GM12872 (cell line): ENCODE results near the gene TMEM270.

Experiments used
- CTCF ChIP-seq: IDR thresholded peaks from 3 replicates; pipeline ENCODE4 v1.5.1; 2011; ENCODE audit warnings: low read depth, mild to moderate bottlenecking, low read length, moderate library complexity; ENCODE audit not compliant: insufficient read depth

Gene TMEM270

DNA sequence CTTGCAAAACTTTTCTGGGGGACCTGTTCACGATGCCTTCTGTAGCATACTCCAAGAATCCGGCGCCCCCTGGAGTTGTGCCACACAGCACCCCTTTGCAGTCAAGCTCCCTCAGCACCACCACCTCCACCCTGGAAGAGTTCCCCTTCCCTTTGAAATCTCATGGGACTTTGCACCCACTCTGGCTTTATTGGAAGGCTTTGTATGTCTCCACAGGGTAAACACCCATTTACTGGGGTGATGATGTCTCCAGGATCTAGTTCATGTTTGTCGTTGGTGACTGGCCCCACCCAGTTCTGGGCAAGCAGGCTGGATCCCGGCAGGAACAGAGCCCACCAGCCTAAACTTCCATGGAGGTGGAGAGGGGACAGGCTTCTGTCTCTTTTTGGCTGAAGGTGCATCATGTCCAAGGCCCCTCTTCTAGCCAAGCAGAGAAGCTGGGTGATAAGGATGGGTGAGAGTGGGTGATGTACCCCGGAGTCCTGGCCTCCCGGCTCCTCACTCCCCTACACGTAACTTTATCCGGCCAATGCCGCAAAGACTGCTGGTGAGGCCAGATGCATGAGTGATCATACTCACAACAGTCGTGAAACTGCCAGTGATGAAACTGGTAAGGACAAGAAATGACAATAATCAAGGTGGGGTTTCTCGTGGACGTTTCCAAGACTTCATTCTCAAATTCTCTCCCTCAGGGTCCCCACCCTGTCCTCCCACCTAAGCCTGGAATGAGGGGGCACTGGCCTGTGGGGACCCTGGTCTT is 30.9 kb upstream of the TMEM270 start:
- TF ChIP-seq CTCF, result no peak

DNA sequence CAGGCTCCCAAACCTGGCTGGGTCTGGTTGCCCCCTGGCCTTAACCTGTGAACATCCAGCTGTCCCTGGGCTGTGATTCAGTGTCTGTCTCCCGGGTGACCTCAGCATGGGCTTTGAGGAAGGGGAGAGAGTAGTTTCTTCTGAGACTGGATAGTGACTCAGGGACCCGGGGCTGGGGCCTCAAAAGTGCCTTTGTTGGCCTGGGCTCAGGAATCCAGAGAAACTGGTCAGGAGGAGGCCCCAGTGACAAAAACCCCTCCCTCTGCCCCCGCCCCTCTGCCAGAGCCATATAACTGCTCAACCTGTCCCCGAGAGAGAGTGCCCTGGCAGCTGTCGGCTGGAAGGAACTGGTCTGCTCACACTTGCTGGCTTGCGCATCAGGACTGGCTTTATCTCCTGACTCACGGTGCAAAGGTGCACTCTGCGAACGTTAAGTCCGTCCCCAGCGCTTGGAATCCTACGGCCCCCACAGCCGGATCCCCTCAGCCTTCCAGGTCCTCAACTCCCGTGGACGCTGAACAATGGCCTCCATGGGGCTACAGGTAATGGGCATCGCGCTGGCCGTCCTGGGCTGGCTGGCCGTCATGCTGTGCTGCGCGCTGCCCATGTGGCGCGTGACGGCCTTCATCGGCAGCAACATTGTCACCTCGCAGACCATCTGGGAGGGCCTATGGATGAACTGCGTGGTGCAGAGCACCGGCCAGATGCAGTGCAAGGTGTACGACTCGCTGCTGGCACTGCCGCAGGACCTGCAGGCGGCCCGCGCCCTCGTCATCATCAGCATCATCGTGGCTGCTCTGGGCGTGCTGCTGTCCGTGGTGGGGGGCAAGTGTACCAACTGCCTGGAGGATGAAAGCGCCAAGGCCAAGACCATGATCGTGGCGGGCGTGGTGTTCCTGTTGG is 30.0 kb upstream of the TMEM270 start, which contains the start of gene CLDN4:
TSS of gene CLDN4 (plus strand) at position 316 of the 903 bp plus-strand sequence. CDS start at position 522, 206 bp downstream.
- no peak for TF ChIP-seq CTCF

DNA sequence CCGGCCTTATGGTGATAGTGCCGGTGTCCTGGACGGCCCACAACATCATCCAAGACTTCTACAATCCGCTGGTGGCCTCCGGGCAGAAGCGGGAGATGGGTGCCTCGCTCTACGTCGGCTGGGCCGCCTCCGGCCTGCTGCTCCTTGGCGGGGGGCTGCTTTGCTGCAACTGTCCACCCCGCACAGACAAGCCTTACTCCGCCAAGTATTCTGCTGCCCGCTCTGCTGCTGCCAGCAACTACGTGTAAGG is 29.4 kb upstream of the TMEM270 start:
- no peak for TF ChIP-seq CTCF

DNA sequence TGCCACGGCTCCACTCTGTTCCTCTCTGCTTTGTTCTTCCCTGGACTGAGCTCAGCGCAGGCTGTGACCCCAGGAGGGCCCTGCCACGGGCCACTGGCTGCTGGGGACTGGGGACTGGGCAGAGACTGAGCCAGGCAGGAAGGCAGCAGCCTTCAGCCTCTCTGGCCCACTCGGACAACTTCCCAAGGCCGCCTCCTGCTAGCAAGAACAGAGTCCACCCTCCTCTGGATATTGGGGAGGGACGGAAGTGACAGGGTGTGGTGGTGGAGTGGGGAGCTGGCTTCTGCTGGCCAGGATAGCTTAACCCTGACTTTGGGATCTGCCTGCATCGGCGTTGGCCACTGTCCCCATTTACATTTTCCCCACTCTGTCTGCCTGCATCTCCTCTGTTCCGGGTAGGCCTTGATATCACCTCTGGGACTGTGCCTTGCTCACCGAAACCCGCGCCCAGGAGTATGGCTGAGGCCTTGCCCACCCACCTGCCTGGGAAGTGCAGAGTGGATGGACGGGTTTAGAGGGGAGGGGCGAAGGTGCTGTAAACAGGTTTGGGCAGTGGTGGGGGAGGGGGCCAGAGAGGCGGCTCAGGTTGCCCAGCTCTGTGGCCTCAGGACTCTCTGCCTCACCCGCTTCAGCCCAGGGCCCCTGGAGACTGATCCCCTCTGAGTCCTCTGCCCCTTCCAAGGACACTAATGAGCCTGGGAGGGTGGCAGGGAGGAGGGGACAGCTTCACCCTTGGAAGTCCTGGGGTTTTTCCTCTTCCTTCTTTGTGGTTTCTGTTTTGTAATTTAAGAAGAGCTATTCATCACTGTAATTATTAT is 28.9 kb upstream of the TMEM270 start:
- TF ChIP-seq CTCF, result no peak

GRCh38 chr7:73832806-73833205 is 28.2 kb upstream of the TMEM270 start:
- no peak for TF ChIP-seq CTCF

DNA sequence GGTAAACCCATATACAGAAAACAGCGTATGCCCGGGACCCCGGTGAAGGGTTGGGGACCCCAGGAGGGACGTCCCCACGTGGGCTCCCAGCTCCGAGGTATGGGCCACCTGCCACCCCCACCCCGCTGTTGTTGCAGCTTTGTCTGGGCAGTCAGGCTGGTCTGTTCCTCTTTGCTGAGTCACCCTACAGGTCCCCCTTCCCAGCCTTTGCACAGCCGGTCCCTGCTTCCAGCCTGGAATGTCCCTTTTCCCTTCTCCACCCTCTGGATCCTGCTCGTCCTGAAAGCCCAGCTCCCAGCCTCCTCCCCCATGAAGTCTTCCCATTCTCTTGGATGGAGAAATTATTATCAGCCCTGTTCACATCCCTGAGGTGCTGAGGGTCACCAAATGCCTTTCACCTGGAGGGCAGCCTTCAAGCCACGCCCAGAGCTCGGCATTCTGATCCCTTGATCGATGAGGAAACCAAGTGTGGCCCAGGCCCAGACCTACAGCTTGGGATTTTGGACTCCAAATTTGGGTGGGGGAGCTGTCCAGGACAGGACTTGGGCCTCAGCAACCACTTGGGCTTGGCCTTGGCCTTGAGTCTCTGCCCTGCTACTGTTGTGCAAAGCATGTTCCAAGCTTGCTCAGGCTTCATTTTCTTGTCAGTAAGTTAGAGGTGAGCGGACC is 27.6 kb upstream of the TMEM270 start:
- TF ChIP-seq CTCF, result no peak
